Esophagus squamous epithelium (tissue), 5 donors: Measurements from ENCODE around the gene FGGY. TPM values are rescaled to one million over a fixed set of nuclear protein-coding genes. Genes with fewer than 3 reads are reported as not detected.

Experiments
- DNase-seq: peaks from one replicate; lab custom pipeline; 2025; lab: John Stamatoyannopoulos, UW
- H3K27ac ChIP-seq, 4 donors: fragments of 200-600 bp; sonication (generic); one replicate each; pipeline ENCODE4 v1.5.1; 2016 to 2019; ENCODE audit warnings: mild to moderate bottlenecking in 1 of 4
- H3K27me3 ChIP-seq, 4 donors: fragments of 200-600 bp; sonication (generic); 1 replicate in 3 of 4; 2 replicates in 1 of 4; pipeline versions ENCODE4 v1.5.1 to v1.6.0; 2017 to 2021; ENCODE audit warnings: antibody characterized with exemption in 1 of 4
- H3K36me3 ChIP-seq, 3 donors: fragments of 200-600 bp; sonication (generic); one replicate each; pipeline ENCODE4 v1.5.1; 2016 to 2019
- H3K4me1 ChIP-seq, 3 donors: fragments of 200-600 bp; sonication (generic); one replicate each; pipeline ENCODE4 v1.5.1; 2017 to 2019
- H3K4me3 ChIP-seq, 4 donors: fragments of 200-600 bp; sonication (generic); 1 replicate in 3 of 4; 2 replicates in 1 of 4; pipeline ENCODE4 v1.5.1; 2016 to 2019; ENCODE audit warnings: mild to moderate bottlenecking in 2 of 4, moderate library complexity in 1 of 4
- H3K9me3 ChIP-seq, 3 donors: fragments of 200-600 bp; sonication (generic); one replicate each; pipeline ENCODE4 v1.5.1; 2016 to 2019
- POLR2A ChIP-seq, 4 donors: fragments of 450-650 bp; IDR thresholded peaks; one replicate each; pipeline ENCODE4 v1.6.1; 2017; ENCODE audit warnings: antibody characterized with exemption in 4 of 4, mild to moderate bottlenecking in 4 of 4, moderate library complexity in 3 of 4
- WGBS, 2 donors: methylation state at CpG; one replicate each; pipeline ENCODE4 v1.1.5; 2018; 5-methylcytosine and 5-hydroxymethylcytosine counted together
- intact Hi-C: fragments of 100-400 bp; cut with DNase I; formaldehyde crosslinking; loops from one replicate; pipeline ENCODE4 v1.15.0; 2022
- total RNA-seq, 4 donors: library from RNA; depleted of rRNA; stranded (reverse); fragments of >200 nt; gene quantifications; one replicate each; pipeline ENCODE4 v1.1.0, GENCODE V29; 2016
- TF ChIP-seq, protein P1 (sequence below), 6 experiments: fragments of 450-650 bp in 4 of 6; fragments of 200-600 bp in 2 of 6; sonication (generic) in 2 of 6; IDR thresholded peaks; one replicate each; pipeline ENCODE4 v1.5.1; 2016 to 2019; ENCODE audit warnings: antibody characterized with exemption in 6 of 6, mild to moderate bottlenecking in 4 of 6, moderate library complexity in 4 of 6
- donor health status: DM: yes; HTN: yes; CAD: no.

The FGGY gene
- total RNA-seq, 4 donors from 2014 or later = 6.0 to 18.1 (median 9.3) TPM

DNA sequence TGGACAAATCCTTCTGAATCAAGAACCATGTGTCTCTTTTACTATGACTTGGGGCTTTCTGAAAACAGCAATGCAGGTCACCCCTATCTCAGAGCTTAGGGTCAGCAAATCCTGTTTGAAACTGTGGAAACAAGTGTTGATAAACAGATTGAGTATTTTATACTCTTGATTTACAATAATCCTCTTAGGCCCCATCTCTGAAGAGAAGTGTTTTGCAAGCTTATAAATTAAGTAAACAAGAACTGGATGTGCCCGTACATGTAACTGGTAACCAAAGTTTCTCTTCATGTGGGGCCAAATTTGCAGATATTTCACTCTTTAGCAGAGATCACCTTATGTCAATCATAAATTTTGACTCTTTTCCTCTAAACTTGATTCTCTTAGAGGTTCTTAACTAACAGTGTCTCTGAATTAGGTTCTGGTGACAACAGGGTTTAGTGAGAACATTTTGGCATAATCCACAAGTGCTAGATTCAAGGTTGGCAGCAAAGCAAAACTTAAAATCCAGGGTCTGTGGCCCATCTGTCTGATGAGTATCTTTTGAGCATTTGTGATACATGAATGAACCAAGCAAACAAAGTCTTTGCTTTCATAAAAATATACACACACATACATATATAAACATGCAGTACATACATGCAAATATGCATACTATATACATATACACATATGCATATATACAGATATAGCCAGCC is 334.8 kb downstream of the FGGY start:
- TF ChIP-seq POLR2A (IDR thresholded peaks at IDR 0.05) = no peak
- TF ChIP-seq, protein P1, sequence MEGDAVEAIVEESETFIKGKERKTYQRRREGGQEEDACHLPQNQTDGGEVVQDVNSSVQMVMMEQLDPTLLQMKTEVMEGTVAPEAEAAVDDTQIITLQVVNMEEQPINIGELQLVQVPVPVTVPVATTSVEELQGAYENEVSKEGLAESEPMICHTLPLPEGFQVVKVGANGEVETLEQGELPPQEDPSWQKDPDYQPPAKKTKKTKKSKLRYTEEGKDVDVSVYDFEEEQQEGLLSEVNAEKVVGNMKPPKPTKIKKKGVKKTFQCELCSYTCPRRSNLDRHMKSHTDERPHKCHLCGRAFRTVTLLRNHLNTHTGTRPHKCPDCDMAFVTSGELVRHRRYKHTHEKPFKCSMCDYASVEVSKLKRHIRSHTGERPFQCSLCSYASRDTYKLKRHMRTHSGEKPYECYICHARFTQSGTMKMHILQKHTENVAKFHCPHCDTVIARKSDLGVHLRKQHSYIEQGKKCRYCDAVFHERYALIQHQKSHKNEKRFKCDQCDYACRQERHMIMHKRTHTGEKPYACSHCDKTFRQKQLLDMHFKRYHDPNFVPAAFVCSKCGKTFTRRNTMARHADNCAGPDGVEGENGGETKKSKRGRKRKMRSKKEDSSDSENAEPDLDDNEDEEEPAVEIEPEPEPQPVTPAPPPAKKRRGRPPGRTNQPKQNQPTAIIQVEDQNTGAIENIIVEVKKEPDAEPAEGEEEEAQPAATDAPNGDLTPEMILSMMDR (IDR thresholded peaks at IDR 0.05) = no peak
- Histone ChIP-seq H3K4me3 (no peak overlapping the region), H3K27me3 (no peaks in the 10 kb centered on the region), H3K4me1 (peaks cover 0 to 27% (median 9%) of the 10 kb centered on the region in 3 donors), H3K36me3 (no peaks in the 10 kb centered on the region), H3K9me3 (no peaks in the 10 kb centered on the region), H3K27ac (peak overlapping the region in 2 of 4 donors; percentile 49 to 67)
- no peak for DNase-seq
- intact Hi-C loops = no loop called here
- 18 to 47% methylated on average over 1 of the region's 1 CpG for WGBS, 2 donors

DNA sequence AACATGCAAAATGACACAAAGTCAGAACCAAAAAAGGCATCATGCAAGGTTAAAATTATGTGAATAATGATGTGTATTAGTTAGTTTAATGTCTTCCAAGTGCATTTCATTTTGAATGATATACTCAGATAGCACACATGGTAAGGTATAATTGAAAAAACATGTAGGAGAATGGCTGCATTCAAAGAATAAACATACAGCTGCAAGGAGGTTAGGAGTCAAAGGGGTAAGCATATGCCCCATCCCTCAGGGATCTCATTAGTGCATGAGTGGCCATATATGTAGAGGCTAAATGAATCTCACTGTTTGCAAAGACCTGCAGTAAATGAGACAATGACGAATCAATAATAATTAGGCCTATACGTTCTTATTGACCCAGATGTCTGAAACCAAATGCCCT is 338.2 kb downstream of the FGGY start:
- DNase-seq = no peak
- H3K27me3 ChIP-seq = no peaks in the 10 kb centered on the region
- no peaks in the 10 kb centered on the region for H3K36me3 ChIP-seq
- H3K4me1 ChIP-seq = peaks cover 0 to 37% (median 9%) of the 10 kb centered on the region in 3 donors
- no peak overlapping the region for H3K27ac ChIP-seq
- no peaks in the 10 kb centered on the region for H3K9me3 ChIP-seq
- intact Hi-C loops = no loop called here
- WGBS, 2 donors = 92 to 93% methylated on average over 2 of the region's 2 CpGs
- TF ChIP-seq, protein P1 (IDR thresholded peaks at IDR 0.05) = no peak
- H3K4me3 ChIP-seq = no peak overlapping the region

DNA sequence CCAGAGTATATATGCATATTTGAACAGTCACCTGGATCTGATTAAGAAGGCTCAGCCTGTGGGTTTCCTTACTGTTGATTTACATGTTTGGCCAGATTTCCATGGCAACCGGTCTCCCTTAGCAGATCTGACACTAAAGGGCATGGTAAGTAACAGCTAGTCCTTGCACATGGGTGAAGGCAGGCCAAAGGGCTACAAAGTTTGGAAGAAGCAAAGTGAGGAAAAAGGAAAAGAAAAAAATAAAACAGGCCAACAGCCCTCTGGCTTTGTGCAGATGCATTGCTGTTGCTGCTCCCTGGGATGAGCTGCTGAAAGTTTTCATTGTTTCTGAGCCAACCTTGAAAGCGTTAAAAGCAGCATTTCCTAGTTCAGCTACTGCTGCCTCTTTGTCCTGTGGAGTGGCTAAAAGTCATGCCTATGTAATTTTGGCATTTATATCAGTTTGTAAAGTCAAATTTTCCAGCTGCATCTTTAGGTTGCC is 341.4 kb downstream of the FGGY start:
- TF ChIP-seq, protein P1 (IDR thresholded peaks at IDR 0.05) = no peak
- TF ChIP-seq POLR2A (IDR thresholded peaks at IDR 0.05) = no peak
- no peak overlapping the region for H3K4me3 ChIP-seq
- no peaks in the 10 kb centered on the region for H3K27me3 ChIP-seq
- intact Hi-C loops = no loop called here
- no peaks in the 10 kb centered on the region for H3K36me3 ChIP-seq
- WGBS, 2 donors = 44 to 50% methylated on average over 2 of the region's 2 CpGs
- no peak for DNase-seq
- no peaks in the 10 kb centered on the region for H3K9me3 ChIP-seq
- H3K27ac ChIP-seq = no peak overlapping the region
- H3K4me1 ChIP-seq = peaks cover 0 to 19% (median 0%) of the 10 kb centered on the region in 3 donors

DNA sequence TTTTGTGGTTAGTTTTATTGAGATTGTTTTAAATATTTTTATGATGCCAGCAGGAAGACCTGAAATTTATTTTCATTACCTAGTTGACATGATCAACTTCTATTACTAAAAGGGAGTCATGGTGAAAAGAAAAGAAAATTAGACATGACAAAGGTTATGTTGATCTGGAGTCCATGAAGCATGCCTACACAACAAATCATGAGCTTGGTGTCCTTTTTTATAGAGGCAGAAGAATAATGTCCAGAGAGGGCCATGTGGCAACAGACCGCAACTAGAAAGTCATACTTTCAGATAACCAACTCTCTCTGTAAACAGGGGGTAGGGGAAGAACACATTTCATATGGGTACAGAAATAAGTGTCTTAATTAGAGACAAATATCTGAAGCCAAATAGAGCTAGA is 342.4 kb downstream of the FGGY start:
- no peak for DNase-seq
- intact Hi-C loops = no loop called here
- 100% methylated on average over 1 of the region's 1 CpG for WGBS, 2 donors
- Histone ChIP-seq H3K9me3 (no peaks in the 10 kb centered on the region), H3K27me3 (no peaks in the 10 kb centered on the region), H3K4me3 (no peak overlapping the region), H3K36me3 (no peaks in the 10 kb centered on the region), H3K27ac (no peak overlapping the region), H3K4me1 (peaks cover 0 to 10% (median 0%) of the 10 kb centered on the region in 3 donors)
- no peak for TF ChIP-seq POLR2A (IDR thresholded peaks at IDR 0.05)

DNA sequence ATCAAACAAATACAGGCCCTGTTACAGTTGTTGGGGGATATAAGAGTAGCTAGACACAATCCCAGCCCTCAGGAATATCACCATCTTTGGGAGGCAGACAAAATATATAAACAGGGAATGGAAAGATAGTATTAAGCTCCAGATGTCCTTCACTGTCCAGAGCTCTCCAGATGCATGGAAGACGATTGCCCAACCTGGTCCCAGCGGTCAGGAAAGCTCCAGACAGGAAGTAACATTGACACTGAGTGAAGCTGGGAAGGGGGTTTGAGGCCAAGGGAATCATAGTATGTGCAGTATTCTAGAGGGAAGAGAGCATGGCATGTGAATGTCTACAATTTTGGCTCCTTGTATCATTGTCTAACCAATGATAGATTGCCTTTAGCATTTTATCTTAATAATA is 344.0 kb downstream of the FGGY start:
- Histone ChIP-seq H3K27me3 (no peaks in the 10 kb centered on the region), H3K4me3 (no peak overlapping the region), H3K9me3 (no peaks in the 10 kb centered on the region), H3K4me1 (peaks cover 0 to 10% (median 0%) of the 10 kb centered on the region in 3 donors), H3K36me3 (no peaks in the 10 kb centered on the region), H3K27ac (no peak overlapping the region)
- intact Hi-C loops = no loop called here
- TF ChIP-seq, protein P1 (IDR thresholded peaks at IDR 0.05) = no peak
- no peak for TF ChIP-seq POLR2A (IDR thresholded peaks at IDR 0.05)
- DNase-seq = no peak
- WGBS, 2 donors = 57 to 71% methylated on average over 2 of the region's 2 CpGs
